CD4-positive, alpha-beta T cell treated with Interleukin-4 for 1 hour (primary cell): Measurements from ENCODE around the gene DUSP7.
"Not testable (repeated sequence)": the region's sequence is repeated elsewhere in the genome, so short reads cannot be mapped to it uniquely, and the experiment has no call there.

Source experiments
- DNase-seq, 2 donors: peaks; one replicate each; pipeline ENCODE4 v3.0.0-alpha.2; 2020 to 2022

The DUSP7 gene

DNA sequence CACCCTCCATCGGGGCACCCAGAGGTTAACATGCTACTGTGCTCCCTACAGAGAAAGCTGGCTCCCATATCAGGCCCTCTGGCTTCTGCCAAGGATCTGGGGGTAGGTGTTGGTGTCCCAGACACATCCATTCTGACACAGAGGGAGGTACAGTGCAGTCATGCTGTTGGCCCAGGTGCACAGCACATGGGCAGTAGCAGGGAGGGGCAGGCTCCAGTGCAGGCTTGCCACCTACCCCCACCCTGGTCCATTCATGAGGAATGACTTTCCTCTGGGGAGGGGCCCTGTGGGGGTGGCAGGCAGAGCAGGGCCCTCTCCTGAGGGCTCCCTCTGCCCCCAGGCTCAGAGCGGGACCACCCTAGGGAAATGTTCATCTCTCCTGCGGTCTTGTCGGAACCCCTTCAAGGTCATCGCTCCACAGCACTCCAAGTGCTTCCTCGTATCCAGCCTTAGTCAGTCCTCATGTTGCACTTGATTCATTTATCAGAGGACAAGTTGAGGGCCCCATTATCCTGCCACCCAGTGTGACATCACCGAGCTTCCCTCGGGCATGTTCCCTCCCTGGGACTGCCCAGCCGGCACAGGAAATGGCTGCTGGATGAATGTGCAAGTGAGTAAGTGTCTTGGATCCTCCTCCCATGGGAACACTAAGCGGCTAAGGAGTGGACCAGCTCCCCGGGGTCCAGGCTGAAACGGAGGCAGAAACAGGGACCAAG lies 10.0 kb downstream of the DUSP7 start:
- DNase-seq = no peak

DNA sequence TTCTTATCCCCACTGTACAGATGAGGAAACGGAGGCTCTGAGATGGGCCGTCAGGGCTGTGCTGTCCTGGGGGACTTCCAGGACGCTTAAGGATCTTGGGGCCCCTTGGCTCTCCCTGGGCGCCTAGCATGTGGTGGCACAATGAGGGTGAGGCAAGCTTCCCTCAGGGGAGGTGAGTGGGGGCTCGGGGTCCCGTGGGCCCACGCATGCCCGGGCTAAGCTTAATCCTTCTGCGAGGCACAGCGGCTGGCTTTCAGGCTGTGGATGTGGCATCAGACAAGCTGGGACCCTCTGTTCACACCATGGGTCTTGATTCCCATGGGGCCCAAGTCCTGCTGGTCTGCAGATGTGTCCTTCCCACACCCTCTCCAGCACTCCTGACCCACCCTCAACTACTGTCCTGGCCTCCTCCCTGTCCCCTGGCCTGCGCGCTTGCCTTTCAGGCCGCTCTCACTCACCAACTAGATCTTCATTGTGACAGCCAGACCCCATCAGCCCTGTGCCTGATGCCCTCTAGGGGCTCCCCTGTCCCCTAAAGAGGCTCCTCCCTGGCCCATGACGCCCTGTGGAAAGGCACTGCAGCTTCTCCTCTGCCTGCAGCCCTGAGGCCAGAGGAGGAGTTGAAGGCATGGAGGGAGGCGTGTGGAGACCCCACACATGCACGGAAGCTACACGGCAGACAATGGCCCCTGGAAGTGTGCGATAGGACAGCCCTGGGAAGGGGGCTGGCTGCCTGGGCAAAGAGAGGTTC lies 11.3 kb downstream of the DUSP7 start:
- no peak for DNase-seq

DNA sequence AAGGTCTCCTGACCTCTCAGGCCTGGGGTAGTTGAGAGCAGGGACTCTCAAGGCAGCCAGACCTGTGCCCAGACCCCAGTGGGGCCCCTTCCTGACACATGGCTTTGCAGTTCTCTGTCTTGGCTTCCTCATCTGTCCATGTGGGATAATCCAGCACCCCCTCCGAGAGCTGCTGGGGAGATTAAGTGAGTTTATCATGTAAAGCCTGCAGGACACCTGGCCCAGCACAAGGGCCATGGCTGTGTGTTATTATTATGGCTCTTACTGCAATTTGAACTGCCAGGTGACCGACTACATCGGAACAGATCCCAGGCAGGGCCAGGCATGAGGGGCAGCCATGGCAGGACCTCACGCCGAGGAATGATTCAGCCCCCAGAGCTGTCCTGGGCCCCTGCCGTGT lies 12.6 kb downstream of the DUSP7 start:
- no peak for DNase-seq

DNA sequence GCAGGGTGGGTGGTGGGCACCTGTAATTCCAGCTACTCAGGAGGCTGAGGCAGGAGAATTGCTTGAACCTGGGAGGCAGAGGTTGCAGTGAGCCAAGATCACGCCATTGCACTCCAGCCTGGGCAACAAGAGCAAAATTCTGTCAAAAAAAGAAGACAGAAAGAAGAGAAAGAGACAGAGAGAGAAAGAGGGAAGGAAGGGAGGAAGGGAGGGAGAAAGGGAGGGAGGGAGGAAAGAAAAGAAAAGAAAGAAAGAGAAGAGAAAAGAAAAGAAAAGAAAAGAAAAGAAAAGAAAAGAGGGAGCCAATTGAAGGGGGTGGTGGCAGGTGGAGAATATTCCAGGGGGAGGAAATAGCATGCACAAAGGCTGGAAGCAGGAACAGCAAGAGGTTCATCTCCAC lies 13.3 kb downstream of the DUSP7 start:
- DNase-seq = not testable (repeated sequence)

DNA sequence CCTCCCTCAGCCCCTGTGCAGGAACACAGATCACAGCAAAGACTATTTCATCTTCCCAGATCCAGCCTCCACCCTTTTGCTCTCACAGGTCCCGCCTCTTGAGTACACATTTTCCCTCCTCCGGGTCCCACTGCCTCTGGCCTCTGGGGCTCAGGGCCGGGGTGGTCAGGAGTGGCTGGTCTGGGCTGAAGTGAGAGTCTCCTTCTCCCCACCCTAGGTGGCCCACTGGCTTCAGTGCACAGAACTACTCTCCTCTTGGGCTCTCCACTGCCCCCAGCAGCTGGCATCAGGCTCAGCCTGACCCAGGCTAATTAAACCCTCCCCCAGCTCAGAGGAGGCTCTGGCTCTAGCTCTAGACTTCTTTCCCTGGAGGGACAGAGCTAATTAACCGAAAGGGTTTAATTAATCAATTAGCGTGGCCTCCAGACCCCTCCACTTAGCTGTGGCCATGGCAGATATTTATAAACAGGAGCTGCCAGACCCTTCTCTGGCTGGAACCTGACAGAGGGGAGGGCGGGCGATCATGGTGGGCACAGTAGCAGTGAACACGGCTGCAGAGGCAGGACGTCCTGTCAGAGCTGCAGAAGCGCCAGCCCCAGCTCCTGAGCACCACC lies 15.1 kb downstream of the DUSP7 start:
- no peak for DNase-seq

DNA sequence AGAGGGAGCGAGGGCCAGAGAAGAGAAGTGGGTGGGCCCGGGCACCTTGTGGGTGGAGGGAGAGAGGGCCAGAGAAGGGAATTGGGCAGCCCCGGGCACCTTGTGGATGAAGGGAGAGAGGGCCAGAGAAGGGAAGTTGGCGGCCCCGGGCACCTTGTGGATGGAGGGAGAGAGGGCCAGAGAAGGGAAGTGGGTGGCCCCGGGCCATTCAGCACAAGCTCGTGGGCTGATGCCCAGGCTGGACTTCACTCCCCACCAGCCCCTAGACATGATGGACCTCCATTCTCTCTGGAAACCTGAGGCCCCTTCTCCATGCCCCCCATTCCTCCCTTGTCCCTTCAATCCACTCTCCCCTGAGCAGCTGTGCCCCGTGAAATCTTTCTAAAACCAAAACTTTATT lies 15.8 kb downstream of the DUSP7 start:
- no peak for DNase-seq

DNA sequence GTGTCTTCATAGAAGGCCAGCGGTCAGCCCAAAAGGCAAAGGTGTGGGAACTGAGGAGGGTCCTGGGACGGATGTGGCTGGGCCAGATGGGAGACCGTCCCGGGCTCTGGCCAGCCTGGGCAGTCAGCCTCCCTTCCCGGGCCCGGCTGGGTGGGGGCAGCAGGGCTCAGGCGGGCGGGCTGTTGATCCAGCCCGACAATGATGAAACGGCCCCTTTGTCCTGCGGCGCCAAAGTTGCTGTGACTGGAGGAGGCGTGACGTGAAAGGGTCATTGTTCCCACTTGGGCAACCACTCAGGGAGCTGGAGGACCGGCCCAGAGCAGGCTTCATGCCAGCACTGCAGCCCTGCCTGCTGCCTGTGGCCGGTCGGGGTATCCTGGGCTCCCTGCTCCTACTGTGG lies 16.5 kb downstream of the DUSP7 start:
- no peak for DNase-seq

DNA sequence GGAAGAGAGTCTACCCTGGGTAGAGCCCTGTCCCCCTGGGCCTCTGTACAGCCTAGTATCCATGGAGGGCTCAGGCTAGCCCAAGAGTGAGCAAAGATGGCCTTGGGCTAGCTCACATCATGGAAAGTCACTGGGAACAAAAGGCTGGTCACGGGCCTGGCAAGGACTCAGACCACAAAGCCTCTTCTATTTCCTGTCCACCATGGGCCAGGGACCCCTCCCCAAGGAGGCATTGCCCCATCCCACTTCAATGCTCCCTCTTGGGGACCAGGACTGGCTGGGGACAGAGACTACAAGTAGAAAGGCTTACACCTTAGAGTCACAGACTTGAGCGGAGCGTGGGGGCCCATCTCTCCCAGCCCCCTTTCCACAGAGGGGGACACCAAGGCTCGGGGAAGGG lies 16.9 kb downstream of the DUSP7 start:
- no peak for DNase-seq

DNA sequence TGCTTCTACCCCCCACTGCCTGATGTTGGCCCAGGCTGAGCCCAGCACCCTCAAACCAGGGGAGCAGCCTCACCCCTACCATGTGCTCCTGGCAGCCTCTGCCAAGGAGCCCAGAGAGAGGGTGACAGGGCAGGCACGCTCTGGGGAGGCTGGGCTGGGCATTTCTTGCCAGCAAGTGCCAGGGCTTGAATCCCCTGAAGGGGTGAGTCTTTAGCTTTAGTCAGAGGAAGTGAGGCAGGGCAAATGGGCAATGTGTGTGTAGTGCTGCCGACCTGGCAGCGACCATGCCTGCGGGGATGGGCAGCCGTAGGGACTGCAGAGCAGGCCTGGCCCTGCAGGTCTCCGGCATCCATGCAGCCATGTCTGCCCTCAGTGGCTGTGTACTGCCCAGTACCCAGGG lies 18.1 kb downstream of the DUSP7 start:
- DNase-seq = no peak

DNA sequence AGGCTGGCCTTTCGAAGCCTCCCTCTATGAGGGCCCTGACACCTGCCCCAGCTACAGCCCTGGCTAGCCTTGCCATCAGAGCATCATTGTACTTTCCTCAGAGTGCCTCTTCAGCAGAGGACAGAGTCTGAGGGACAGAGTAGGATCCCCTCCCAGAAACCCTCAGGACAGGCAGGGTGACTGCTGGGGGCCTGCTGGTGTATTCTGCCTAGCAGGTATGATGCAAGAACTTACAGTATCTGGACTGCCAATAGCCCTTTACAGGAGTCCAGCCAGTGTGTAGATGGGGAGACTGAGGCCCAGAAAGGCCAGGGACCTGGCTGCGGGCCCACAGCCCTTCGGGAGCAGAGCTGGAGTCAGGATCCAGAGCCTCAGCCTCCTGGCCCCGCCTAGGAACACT lies 19.1 kb downstream of the DUSP7 start:
- no peak for DNase-seq

DNA sequence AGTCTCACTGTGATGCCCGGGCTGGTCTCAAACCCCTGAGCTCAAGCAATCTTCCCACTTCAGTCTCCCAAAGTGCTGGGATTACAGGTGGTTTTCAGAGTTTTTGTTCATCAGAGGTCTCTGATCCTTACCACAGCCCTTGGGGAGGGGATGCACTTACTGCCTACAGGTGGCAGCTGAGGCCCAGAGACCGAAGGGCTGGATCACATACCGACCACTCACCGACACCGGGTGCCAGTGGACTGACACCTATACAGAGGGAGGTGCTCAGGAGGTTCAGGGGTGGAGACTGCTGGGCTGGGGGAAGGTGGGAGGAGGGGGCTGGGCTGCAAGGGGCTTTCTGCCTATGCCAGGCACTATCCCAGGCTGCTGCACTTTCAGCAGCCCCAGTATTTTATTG lies 19.5 kb downstream of the DUSP7 start:
- DNase-seq = peak; percentile 31 to 35

DNA sequence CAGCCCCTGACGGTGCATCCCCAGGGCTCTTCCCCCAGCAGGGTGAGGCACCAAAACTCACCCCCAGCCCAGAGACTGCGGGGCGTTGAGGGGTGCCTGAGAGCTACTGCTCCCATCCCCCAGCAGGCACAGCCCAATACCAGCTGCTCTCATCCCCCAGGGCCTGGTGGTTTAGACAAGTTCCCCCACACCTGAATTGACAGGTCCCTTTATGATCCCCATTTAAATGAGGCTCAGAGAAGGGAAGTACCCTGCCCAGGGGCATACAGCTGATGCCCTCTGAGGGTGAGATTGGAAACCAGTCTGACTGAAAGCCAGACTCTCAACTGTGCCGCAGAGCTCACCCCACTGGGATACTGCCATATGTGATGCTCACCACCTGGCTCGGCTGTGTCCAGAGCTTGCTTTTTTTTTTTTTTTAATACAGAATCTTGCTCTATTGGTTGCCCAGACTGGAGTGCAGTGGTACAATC lies 20.1 kb downstream of the DUSP7 start:
- no peak for DNase-seq

DNA sequence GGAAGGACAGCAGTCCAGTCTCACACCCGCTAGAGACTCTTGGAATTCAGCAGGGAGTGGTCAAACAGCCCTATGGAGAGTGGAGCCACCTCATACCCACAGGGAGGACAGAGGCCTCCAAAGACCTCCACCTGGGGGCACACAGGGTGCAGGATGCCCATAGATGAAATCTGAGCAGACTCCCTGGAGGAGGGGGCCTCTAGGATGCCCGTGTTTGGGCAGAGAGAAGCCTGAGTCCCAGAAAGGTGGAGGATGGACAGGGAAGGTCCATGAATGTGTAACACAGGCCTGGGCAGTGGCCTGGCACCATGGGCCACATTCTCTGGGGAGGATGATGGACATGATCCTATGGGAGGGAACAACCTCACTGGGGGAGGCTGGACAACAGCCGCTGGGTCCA lies 21.7 kb downstream of the DUSP7 start:
- DNase-seq = no peak

DNA sequence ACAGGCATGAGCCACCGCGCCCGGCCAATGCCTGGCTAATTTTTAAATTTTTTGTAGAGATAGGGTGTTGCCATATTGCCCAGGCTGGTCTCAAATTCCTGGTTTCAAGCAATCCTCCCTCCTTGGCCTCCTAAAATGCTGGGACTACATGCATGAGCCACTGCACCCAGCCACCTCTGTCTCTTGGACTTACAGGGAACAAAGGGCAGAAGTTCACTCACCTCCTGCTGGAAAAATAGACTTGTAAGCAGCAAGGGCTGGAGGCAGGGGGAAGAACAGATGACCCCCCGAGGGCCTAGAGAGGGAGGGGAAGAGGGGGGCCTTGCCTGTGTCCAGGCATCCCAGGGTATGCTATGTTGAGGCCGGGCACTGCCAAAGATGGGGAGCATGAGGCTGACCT lies 22.2 kb downstream of the DUSP7 start:
- DNase-seq = no peak

DNA sequence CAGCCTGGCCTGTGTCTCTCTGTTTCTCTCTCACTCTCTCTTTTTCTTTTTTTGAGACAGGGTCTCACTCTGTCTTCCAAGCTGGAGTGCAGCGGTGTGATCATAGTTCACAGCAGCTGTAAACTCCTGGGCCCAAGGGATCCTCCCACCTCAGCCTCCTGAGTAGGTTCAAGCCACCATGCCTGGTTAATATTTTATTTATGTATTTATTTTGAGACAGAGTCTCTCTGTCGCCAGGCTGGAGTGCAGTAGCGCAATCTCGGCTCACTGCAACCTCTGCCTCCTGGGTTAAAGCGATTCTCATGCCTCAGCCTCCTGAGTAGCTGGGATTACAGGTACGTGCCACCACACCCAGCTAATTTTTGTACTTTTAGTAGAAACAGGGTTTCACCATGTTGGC lies 22.6 kb downstream of the DUSP7 start:
- not testable (repeated sequence) for DNase-seq

DNA sequence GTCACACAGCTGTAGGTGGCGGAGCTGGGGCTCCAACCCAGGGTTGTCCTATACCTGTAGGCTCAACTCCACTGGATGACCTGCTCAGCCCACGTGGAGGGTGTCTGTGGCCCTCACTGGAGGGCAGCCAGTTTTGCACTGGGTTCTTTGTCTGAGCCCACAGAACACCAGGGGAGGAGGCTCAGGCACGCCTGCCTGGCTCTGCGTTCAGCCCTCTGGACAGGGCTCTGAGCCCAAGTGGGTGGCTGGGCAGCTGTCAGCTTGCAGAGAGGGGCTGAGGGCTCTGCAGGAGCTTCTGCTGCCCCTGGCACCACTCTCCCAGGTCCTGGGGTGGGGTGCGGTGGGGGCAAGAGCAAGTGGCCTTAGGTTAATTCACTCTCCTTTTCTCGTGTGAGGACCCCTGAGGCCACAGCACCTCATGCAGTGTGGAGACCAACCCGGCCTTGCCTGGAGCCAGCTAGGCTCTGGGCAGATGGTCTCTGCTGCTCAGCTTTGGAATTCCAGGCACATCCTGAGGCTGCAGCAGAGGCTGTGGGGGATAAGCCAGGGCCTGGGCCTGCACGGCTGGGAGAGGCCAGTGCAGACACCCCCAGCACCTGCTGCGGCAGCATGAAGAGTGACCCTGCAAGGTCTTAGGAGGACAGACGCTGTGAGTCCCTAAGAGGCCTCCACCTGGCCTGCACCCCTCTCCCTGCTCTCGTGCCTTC lies 23.5 kb downstream of the DUSP7 start:
- DNase-seq = no peak

DNA sequence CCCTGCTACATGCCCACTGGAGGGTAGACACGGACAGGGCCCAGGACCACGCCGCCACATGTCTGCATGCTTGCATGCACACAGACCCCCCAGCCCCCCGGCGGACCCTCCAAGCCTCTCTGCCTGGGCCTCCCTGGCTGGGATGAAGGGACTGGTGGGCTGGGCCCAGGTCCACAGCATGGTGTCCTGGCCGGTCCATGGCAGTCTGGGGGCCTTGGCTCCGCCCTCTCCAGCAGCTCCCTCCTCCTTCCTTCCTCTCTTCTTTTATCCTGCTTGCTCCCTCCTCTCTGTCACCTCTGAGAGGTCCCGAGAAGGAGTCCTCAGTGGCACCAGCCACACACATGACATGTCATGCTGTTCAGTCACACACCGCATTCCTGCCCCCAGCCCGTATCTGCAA lies 24.5 kb downstream of the DUSP7 start:
- DNase-seq = no peak

DNA sequence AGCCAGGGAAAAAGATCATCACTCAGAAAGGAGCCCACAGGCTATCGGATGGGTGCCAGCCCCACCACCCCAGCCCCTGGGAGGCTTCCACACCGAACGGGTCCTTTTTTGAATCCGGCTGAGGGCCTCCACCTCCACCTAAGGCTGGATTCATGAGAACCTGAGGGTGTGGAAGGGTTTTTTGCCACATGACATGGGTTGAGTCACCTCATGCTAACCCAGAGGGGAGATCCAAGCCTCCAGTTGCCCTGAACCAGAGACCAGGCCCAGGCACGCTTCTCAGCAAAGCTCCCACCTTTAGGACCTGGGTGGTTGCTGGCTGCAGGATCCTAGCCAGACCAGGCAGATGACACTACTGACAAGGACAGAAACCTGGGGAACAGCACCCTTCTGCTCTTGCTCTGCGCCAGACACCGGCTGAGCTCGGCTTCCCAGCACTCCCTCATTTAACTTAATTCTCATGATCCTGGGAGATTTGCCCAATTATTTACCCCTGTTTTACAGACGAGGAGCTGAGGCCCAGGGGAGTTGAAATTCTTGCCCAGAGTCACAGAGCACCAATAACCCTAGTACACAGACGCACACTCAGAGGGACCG lies 25.6 kb downstream of the DUSP7 start:
- DNase-seq = no peak

DNA sequence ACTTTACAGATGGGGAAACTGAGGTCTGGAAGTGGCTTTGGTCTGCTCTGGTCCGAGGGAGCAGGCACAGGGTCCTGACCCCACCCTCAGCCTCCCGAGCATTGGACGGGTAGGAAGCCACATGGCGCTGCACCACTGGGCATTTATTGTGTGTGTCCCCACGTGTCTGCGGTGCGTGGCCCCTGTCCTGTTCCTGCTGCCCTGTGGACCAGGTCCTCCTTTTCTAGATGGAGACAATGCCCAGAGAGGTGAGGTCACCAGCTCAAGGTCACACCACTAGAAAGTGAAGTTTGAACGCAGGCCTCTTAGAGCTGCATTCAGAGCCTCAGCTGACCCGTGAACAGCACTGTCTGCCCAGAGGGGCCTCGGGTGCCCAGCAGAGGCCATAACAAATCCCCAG lies 26.8 kb downstream of the DUSP7 start:
- DNase-seq = no peak

DNA sequence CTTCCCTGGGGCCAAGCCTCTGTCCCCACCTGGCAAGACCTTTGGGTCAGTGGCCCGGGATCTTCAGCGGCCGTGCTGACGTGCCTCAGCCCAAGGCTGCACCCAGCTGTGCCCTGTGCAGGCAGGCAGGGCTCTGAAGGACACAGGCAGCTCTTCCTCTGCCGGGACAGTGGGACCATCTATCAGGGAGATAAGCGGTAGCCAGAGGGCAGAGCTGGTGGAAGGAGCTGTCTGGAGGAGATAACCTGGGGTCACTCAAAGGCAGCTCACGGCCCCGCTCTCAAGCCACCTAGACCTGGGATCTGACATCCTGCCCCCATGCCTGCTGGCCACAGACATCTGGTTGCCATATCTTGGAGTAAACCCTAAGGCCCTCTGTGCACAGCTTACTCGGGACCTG lies 27.3 kb downstream of the DUSP7 start:
- DNase-seq = no peak

DNA sequence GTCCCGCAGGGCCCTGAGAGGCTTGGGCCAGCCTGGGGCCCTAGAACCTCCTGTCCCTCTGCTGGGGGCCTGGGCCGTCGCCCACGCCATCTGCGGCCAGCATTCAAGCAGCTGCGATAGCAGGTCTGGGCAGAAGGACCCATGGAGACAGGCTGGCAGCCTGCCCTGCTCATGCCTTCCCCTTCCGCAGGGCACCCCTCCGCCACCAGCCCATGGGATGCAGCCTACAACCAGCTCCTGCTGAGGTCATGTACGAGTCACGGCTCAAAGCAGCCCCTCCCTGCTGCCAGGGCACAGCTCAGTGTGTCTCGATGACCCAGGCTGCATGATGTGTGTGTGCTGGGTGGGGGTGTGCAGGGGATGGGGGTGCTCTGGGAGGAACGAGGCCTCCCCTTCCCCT lies 27.8 kb downstream of the DUSP7 start:
- DNase-seq = no peak

DNA sequence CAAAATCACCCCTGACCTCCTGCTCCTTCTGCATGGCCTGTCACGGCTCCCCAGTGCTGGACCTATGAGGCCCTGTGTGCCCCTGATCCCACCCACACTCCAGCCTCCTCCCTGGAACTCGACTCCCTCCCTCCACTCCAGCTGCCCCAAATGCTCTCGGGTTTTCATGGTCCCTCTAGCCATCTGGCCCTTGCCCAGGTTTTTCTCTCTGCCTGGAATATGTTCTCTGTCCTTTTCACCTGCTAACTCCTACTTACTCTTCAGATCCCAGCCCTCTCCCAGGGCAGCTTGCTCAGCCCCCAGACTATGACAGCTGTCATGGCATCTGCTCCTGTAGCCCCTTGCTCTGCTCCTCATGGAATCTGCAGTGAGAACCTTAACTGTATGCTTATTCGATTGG lies 30.3 kb downstream of the DUSP7 start:
- no peak for DNase-seq

DNA sequence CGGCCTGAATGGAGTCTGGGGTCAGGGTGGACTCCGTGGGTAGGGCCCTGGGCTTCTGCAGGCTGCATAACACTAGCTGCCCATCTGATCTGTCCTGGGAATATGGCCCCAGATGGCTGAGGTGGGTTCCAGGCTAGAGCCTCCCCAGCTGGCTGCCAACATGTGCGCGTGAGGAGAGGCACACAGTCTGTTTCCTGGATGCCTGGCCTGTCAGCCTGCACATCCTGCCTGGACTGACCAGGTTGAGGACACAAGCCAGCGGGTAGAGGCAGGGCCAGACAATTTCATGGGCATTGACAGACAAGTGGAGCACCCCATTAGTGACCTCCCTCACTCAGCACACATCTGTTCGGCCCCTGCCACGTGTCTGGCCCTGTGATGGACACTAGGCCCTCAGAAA lies 30.9 kb downstream of the DUSP7 start:
- no peak for DNase-seq
